Activated CD8-positive, alpha-beta memory T cell treated with anti-CD3 and anti-CD28 coated beads for 36 hours (primary cell): ENCODE measurements around the gene BMPR2. TPM values are rescaled to one million over a fixed set of nuclear protein-coding genes. Genes with fewer than 3 reads are reported as not detected.
"Not testable (repeated sequence)": the region's sequence is repeated elsewhere in the genome, so short reads cannot be mapped to it uniquely, and the experiment has no call there.

ENCODE experiments used
- CTCF ChIA-PET: fragments of 350-600 bp; sonication (Branson Sonifier 250); formaldehyde crosslinking; loops from one replicate; lab custom pipeline; 2021; ENCODE audit warnings: antibody characterized with exemption; lab: Charles Lee
- POLR2A ChIA-PET: fragments of 350-600 bp; sonication (Branson Sonifier 250); formaldehyde crosslinking; loops from one replicate; lab custom pipeline; 2021; ENCODE audit warnings: antibody characterized with exemption; lab: Charles Lee
- total RNA-seq, 2 experiments: library from RNA; stranded (reverse); gene quantifications; one replicate each; pipeline ENCODE4 v1.2.3, GENCODE V29; 2021

The BMPR2 gene
- total RNA-seq, 2 experiments from 2014 or later = 9.3 to 9.4 TPM

DNA sequence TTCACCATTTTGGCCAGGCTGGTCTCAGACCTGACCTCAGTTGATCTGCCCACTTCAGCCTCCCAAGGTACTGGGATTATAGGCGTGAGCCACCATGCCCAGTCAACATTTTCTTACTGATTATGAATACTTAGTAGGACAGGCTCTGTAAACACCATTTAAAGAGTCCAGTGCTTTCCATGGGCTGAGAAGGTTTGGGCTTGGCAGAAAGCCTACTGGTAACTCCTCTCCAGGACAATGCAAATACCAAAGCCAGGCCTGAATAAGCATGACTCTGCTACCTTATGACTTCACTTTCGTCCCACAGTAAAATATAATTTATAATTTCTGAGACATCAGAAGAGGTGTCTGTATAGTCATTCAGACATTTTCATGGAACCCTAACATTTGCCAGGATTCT is 198.4 kb downstream of the BMPR2 start:
- CTCF ChIA-PET = interaction anchor here (0.6 kb wide), 5 partner anchors 92 to 1025 kb away, joined by 3 to 5 read pairs (median 4); no protein-coding TSS in a partner anchor
- POLR2A ChIA-PET = no interaction called here

DNA sequence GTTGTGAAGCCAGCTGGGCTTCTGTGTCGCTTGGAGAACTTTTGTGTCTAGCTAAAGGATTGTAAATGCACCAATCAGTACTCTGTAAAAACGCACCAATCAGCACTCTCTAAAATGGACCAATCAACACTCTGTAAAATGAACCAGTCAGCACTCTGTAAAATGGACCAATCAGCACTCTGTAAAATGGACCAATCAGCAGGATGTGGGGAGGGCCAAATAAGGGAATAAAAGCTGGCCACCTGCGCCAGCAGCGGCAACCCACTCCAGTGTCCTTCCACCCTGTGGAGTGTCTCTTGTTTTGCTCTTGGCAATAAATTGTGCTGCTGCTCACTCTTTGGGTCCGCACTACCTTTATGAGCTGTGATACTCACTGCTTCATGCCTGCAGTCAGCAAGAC is 199.1 kb downstream of the BMPR2 start:
- CTCF ChIA-PET = interaction anchor here (0.6 to 1.2 kb wide), 2 partner anchors 13 to 1024 kb away, joined by 3 to 4 read pairs; no protein-coding TSS in a partner anchor
- POLR2A ChIA-PET = not testable (repeated sequence)

DNA sequence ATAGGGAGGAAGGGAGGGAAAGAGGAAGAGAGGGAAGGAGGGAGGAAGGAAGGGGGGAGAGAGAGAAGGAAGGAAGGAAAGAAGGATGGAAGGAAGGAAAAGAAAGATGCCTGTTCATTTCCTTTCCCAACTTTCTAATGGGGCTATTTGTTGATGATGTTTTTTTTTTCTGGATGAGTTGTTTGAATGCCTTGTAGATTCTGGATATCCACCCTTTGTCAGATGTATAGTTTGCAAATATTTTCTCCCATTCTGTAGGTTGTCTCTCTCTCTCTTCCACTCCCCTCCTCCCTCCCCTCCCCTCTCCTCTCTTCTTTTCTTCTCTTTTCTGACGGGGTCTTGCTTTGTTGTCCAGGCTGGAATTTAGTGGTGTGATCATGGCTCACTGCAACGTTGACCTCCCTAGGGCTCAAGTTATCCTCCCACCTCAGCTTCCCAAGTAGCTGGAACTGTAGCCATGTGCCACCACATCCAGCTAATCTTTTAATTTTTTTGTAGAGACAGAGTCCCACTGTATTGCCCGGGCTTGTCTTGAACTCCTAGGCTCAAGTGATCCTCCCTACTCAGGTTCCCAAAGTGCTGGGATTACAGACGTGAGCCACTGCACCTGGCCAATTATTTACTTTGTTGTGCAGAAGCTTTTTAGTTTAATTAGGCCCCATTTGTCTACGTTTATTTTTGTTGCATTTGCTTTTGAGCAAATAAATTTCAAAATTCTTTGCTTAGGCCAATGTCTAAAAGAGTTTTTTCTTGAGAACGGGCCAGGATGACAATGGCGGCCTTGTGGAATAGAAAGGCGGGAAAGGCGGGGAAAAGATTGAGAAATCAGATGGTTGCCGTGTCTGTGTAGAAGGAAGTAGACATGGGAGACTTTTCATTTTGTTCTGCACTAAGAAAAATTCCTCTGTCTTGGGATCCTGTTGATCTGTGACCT is 201.4 kb downstream of the BMPR2 start:
- ChIA-PET CTCF (no interaction called here), POLR2A (no interaction called here)

DNA sequence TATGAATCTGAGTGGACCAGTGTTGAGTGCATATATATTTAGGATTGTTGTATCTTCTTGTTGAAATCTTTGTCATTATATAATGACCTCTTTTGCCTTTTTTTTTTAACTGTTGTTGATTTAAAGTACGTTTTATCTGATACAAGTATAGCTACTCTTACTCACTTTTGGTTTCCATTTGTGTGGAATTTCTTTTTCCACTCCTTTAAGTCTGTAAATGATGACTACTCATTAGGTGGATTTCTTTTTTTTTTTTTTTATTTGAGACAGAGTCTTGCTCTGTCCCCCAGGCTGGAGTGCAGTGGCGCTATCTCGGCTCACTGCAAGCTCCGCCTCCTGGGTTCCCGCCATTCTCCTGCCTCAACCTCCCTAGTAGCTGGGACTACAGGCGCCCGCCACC is 206.7 kb downstream of the BMPR2 start:
- POLR2A ChIA-PET, CTCF ChIA-PET: not testable (repeated sequence)

DNA sequence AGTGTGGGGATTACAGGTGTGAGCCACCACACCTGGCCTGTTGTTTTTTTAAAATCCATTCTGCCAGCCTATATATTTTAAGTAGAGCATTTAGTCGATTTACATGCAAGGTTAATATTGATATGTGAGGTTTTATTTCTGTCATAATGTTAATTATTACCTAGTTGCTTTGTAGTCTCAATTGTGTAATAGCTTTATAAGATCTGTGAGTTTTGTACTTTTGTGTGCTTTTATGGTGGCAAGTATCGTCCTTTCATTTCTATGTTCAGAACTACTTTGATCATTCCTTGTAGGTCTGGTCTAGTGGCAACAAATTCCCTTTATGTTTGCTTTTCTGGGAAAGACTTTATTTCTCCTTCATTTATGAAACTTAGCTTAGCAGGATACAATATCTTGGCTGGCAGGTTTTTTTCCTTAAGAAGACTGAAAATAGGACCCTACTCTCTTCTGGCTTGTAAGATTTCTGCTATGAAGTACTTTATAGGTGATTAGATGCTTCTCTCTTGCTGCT is 207.6 kb downstream of the BMPR2 start:
- CTCF ChIA-PET = no interaction called here
- POLR2A ChIA-PET = no interaction called here

DNA sequence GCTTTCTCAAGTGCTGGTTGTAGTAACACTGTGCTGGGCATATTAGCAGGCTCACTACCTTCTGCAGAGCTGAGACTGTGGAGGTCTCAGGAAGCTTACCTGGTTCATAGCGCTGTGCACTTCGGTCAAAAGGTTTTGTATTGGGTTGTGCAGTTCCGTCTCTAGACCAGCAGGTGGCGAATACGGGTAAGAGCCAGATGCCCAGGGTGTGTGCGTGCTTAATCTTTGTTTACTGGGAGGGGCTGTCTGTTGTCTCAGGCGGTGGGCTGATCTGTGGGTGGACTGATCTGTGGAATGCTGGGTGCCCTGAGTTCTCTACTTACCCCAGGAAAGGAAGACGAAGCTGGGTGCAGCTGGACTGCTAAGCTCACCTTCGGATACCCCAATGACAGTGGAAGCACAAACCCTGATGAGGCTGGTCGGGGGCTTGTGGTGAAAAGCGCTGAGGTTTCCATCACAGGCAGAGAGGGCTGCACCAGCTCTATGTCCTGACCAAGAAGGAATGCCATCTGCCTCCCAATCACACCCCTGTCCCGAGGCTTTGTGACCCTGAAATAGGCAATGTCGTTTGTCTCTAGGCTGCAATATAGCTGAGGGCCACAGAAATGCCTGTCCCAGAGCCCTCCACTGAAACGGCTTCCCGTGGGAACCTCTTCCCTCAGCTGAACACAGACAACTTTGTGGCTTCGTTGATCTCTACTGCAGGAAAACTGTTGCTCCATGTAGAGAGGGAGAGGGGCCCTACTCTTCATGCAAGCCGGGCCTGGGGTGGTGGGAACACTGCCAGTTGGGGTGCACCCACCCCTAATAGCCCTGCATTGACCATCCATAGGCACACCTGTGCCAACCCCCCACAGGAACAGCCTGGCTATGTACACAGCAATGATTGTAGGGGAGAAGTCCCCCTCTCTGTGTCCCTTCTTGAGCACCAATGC is 212.8 kb downstream of the BMPR2 start:
- POLR2A ChIA-PET = no interaction called here
- CTCF ChIA-PET = interaction anchor here (0.6 to 1.4 kb wide), 12 partner anchors 11 to 797 kb away, joined by 3 to 8 read pairs (median 4); partner anchors contain the start of gene FAM117B

DNA sequence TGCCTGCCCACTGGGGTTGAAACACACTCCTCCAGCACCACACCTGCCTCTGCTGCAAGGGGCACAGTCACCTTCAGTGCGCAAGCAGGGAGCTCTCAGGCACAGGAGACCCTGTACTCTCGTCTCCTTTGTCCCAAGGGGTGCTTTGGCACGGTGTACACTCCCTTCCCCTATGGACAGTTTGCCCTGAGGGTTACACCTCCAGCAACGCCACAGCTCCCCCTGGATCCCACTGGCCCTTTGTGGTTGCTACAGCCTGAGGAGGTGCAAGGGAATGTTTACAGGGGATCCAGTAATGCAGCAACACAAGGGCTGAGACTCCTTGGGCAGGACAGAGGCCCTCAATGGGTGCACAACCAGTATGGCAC is 213.4 kb downstream of the BMPR2 start:
- CTCF ChIA-PET = interaction anchor here (0.6 to 1.4 kb wide), 7 partner anchors 10 to 335 kb away, joined by 3 to 4 read pairs (median 3); no protein-coding TSS in a partner anchor
- POLR2A ChIA-PET = no interaction called here

DNA sequence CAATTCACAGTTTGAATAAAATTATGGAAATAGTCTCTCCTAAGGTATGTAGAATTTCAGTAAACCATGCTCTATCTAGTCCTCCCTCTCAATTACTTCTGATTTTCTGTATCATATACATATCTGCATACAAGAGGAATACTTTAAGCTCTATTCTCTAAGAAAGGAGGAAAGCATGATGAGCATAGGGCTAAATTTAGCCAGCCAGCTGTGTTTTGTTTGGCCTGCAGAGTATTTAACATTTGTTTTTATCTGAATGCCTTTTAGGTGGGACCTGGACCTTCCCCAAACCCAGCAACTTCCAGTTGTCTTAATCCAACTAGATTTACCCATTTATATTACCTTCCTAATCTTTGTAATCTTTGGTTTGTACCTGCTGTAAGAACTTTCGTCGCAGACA is 216.4 kb downstream of the BMPR2 start:
- ChIA-PET POLR2A (no interaction called here), CTCF (no interaction called here)

DNA sequence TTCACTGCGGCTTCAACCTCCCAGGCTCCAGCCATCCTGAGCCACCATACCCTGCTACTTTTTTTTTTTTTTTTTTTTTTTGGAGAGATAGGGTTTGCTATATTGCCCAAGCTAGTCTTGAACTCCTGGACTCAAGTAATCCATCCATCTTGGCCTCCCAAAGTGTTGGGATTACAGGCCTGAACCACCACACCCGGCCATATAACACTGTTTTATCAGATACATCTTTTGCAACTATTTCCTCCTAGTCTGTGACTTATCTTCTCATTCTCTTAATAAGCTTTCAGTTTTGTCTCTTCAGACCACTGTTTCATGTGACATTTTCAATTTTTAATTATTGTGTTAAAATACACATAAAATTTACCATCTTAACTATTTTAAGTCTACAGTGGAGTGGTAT is 223.0 kb downstream of the BMPR2 start:
- CTCF ChIA-PET = interaction anchor here (0.6 to 1.8 kb wide), 2 partner anchors 10 to 387 kb away, joined by 3 to 4 read pairs; no protein-coding TSS in a partner anchor
- POLR2A ChIA-PET = no interaction called here

DNA sequence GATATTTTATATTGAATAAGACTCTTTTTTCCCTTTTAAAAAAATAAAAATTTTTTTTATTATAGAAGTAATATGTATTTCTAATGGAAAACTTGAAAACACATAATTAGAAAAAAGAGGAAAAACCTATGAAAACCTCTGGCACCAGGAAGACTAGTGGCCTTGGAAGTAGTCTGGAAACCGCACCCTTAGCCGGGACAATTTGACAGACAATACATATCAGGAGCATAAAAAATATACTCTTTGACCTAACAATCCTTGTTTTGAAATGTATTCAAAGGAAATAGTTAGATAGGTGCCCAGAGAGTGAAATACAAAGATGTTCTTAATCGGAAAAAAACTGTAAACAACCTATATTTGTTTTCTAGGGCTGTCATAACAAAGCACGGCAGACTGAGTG is 223.8 kb downstream of the BMPR2 start:
- POLR2A ChIA-PET = no interaction called here
- CTCF ChIA-PET = interaction anchor here (1.8 kb wide), 1 partner anchor 11 kb away, joined by 4 read pairs; no protein-coding TSS in a partner anchor

DNA sequence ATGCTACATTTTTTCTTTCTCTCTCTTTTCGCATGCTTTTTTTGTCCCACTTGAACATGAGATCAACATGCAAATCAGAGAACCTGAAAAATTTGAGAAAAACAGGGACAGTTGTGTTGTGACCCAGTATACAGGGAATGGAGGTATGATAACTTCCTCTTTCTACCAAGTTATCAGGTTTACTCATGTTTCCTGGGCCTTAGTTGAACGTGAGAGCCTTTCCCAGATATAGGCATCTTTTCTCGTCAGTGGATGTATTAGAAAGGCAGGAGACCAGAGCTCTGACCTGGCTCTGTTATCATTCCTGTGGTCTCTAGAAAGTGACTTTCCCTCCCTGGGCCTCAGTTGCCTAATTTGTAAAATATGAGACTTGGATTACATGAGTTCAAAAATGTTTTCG is 228.6 kb downstream of the BMPR2 start:
- ChIA-PET POLR2A (no interaction called here), CTCF (no interaction called here)

DNA sequence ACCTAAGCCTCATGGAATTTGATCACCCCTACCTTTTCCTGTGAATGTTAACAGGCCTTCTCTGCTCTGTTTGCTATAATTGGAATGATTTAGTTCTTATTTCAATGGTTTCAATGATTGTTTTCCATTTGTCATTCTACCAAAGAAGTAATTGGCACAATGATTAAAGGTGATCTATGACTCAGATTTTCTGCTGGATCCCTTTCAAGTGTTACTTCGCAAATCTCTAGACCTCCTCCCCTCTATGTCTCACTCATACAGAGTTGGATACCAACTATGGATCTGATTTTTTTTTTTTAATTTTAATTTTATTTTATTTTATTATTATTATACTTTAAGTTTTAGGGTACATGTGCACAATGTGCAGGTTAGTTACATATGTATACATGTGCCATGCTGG is 229.0 kb downstream of the BMPR2 start:
- ChIA-PET POLR2A (no interaction called here), CTCF (no interaction called here)

DNA sequence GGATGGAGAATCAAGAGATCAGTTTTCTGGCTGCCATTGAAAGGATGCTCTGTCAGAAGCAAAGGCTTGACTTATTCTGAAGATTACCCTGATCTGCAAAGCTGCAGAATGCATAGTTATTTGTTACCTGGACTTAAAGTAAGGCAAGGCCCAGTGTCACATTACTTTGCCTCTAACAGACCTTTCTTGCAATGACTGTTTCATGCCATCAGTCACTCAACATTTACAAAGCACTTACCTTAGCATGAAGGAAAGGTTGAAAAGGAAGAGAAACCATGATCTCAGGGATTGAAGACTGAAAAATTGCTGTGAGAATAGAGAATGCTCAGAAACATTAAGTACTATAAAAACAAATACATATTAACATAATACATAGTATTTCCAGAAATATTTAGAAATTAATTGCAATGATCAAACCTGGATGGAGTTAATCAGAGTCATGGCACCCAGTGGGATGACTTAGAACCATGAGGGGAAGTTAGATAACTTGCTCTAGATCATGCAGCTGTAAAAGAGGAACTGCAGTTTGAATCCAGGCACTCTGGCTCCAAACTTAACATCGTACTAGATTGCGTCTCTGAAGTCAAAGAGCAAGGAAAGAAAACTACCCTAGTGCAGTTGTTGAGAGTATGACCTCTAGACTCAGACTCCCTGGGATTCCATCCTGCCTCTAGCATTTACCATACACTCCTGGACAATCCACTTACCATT is 232.2 kb downstream of the BMPR2 start:
- ChIA-PET POLR2A (no interaction called here), CTCF (no interaction called here)

DNA sequence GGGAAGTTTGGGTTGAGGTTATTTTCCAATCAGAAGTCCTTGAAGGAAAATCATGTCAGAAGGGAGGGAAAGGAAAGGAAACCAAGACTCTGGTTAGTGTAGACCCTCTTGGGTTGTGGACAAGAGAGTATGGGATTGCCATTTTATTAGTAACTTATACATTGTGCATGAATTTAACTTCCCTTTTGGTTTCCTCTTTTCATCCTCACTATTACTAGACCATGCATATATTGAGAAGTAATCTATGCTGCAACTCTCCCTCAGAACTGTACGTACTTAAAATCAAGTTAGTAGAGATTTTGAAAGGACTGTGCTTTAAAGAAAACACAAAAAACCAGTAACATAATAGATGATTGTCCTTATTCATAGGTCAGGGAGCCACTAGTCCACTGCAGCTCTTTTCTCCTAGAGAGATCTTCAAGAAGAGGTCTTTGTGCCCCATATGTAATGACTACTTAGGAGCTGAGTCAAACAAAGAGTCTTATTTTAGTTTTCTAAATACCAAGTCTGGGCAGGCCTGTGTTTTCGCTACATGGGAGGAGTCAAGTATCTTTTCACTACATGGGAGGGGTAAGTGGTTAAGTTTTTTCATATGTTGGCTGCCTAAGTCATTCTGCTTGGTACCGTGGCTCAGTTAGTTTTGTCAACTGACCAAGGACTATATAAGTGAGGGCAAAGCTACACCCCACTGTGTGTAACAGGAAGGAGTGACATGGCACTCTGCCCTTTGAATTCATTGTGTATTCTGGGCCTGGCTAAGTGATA is 233.4 kb downstream of the BMPR2 start:
- POLR2A ChIA-PET = no interaction called here

DNA sequence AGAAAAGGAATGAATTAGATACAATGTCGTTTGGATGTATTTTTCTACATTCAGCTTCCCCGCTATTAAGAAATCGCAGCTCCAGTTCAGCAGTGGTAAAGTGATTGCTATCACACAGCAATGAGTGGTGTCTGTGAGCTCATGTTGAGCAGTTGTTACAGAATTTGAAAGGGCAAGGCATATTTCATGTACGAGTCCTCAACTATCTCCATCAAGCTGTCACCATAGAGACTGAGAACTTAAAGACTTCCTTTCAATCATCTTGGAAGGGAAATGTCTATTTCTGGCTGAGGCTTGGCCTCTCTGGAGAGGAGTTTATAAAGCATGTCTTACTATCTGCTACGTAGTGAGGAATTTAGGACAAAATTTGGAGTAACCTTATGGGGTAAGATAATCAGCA is 234.3 kb downstream of the BMPR2 start:
- CTCF ChIA-PET = no interaction called here
- POLR2A ChIA-PET = no interaction called here

More for the DNA sequence above, 233.4 kb downstream of the BMPR2 start:
- CTCF ChIA-PET = no interaction called here

DNA sequence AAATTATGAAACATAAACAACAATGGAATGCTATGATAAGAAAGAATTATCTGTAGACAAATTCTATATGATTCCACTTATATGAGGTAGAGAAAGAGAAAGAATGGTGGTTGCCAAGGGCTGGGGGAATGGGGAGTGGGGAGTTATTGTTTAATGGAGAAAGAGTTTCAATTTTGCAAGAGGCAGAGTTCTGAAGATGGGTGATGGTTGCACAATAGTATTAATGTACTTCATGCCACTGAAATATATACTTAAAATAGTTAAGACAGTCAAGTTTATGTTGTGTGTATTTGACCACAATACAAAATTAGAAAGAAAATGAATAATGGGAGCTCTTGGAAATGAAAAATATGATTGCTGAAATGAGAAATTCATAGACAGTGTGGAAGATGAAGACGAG is 236.0 kb downstream of the BMPR2 start:
- POLR2A ChIA-PET = no interaction called here

DNA sequence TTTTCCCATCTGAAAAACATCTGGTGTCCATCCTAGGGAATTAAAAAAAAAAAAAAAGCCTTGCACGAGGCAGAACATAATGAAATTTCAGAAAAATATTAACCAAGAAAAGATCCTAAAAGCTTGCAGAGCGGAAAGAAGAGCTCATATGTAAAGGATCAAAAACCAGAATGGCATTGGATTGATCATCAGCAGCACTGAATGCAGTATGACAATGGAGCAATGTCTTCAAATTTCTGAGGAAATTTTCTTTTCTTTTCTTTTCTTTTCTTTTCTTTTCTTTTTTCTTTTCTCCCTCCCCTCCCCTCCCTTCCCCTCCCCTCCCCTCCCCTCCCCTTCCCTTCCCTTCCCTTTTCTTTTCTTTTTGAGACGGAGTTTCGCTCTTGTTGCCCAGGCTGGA is 237.4 kb downstream of the BMPR2 start:
- CTCF ChIA-PET = no interaction called here
- POLR2A ChIA-PET = no interaction called here

More for the DNA sequence above, 236.0 kb downstream of the BMPR2 start:
- CTCF ChIA-PET = no interaction called here
